Activated gamma-delta T cell (primary cell): Measurements from ENCODE around the gene SCD.

Experiments
- DNase-seq: peaks from one replicate; lab custom pipeline; 2025; lab: John Stamatoyannopoulos, UW

SCD gene

DNA sequence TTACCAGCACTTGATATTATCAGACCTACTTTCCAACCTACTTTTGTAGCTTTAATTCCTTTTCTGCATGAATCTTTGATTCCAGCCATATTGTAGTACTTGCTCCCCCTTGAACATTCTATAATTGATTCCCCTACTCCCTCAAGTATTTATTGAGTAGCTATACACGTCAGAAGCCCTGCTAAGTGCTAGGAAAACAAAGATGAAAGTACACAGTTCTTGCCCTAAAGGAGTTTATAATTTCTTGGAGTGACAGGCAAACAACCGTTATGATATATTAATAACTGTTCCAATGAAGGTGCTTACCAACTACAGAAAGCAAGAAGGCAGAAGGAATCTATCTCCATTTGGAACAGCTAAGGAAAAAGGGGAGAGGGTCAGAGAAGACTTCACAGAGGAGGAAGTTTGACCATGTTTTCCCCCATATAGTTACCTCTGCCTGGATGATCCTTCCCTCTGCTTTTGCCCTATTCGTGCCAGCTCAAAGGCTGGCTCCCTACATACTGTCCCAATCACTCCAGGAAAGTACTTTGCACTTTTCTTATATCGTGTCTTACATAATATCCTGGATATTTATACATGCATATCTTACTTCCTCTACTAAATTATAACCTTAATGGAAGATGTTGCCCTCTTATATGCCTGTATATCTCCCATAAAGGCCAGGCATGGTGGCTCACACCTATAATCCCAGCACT, 54.7 kb downstream of the SCD start:
- DNase-seq: no peak

DNA sequence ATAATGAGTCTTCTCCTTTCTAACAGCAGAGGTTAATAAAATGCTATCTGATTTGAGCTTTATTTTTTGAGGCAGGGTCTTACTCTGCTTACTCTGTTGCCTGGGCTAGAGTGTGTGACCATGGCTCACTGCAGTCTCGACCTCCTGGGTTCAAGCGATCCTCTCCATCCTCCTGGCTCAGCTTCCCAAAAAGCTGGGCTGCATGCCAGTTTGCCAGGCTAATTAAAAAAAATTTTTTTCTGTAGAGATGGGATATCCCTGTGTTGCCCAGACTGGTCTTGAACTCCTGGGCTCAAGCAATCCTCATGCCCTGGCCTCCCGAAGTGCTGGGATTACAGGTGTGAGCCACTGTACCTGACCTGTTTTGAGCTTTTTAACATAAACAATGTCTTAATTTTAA, 56.7 kb downstream of the SCD start:
- no peak for DNase-seq

DNA sequence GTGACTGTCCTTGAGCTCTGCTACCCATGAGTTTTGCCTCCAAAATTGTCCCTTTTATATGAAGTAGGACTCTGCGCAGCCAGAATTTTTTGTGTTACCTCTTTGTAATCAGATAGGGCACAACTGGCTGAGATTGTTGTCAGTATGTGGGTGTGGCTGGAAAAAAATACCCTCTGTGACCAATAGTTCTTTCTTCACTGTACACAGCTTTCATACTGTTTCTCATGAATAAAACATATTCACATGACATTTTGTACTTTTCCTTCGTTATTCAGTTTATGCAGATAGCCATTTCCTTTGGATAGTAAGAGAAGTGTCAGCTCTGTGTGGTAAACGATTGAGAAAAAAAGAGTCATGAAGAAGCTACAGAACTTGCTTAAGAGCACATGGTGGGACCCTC, 66.1 kb downstream of the SCD start:
- no peak for DNase-seq
